Right lobe of liver (tissue), 6 donors: ENCODE data around the gene CPN2. TPM values are rescaled to one million over a fixed set of nuclear protein-coding genes. Genes with fewer than 3 reads are reported as not detected.

Source experiments
- ATAC-seq, 4 donors: fragments of 200-7000 bp; cut with Tn5 transposase; one replicate each; pipeline ENCODE4 v1.9.1; 2020; ENCODE audit warnings: mild to moderate bottlenecking in 4 of 4, moderate library complexity in 4 of 4
- DNase-seq, 3 donors: peaks; one replicate each; pipeline ENCODE4 v3.0.0-alpha.2; 2020
- H3K27ac ChIP-seq, 3 donors: fragments of 200-600 bp; one replicate each; pipeline ENCODE4 v1.8.0; 2022
- H3K27me3 ChIP-seq, 2 donors: fragments of 200-600 bp; one replicate each; pipeline ENCODE4 v1.8.0; 2022
- H3K36me3 ChIP-seq, 4 donors: fragments of 200-600 bp; sonication (generic) in 1 of 4; one replicate each; pipeline versions ENCODE4 v1.5.1 to v1.8.0; 2017 to 2022; ENCODE audit warnings: control low read depth in 1 of 4
- H3K4me1 ChIP-seq, 4 donors: fragments of 200-600 bp; sonication (generic) in 1 of 4; one replicate each; pipeline versions ENCODE4 v1.5.1 to v1.8.0; 2017 to 2022; ENCODE audit warnings: control low read depth in 1 of 4
- H3K4me3 ChIP-seq, 3 donors: fragments of 200-600 bp; one replicate each; pipeline ENCODE4 v1.8.0; 2022
- H3K9me3 ChIP-seq, 4 donors: fragments of 200-600 bp; sonication (generic) in 1 of 4; one replicate each; pipeline versions ENCODE4 v1.5.1 to v1.8.0; 2017 to 2022; ENCODE audit warnings: control low read depth in 1 of 4
- CTCF ChIP-seq, 4 donors: fragments of 200-600 bp in 3 of 4; fragments of 450-650 bp in 1 of 4; IDR thresholded peaks; one replicate each; pipeline versions ENCODE4 v1.5.1 to v1.8.0; 2016 to 2022; ENCODE audit warnings: antibody characterized with exemption in 4 of 4, mild to moderate bottlenecking in 2 of 4
- POLR2A ChIP-seq: fragments of 450-650 bp; IDR thresholded peaks from one replicate; pipeline ENCODE4 v1.6.1; 2017; ENCODE audit warnings: antibody characterized with exemption, mild to moderate bottlenecking
- WGBS: methylation state at CpG from one replicate; pipeline ENCODE4 v1.1.6; 2018; ENCODE audit warnings: low coverage, low lambda C conversion rate; ENCODE audit not compliant: insufficient coverage; ENCODE audit errors: missing lambda C conversion rate; 5-methylcytosine and 5-hydroxymethylcytosine counted together
- intact Hi-C, 2 donors: fragments of 100-400 bp; cut with DNase I; formaldehyde crosslinking; loops; one replicate each; pipeline versions ENCODE4 v1.11.2 to v1.14.1; 2022
- total RNA-seq, 6 experiments: library from RNA; depleted of rRNA in 2 of 6; stranded (reverse); fragments of >200 nt in 2 of 6; fragmentation: NEBNext Ultra II Directional in 3 of 6; extraction: Animal tissue kit (Norgen Biotek cat#: 25700) in 3 of 6; gene quantifications; one replicate each; pipeline versions ENCODE4 v1.1.0 to v1.2.4, GENCODE V29; 2016 to 2023
- donor health status: DM: no; HTN: yes; CAD: no.
- donor health status: DM: no; HTN: no; CAD: no.
- donor health status: DM: no; HTN: no; CAD: no.
- donor health status: DM: no; HTN: yes; CAD: no.
- donor health status: DM: no; HTN: yes; CAD: no.

The CPN2 gene
- total RNA-seq, 6 experiments from 2014 or later: 173 to 307 (median 202) TPM

- 57% methylated on average over 3 of the region's 18 CpGs for WGBS
- no peak for TF ChIP-seq POLR2A
- no peak for TF ChIP-seq CTCF (IDR thresholded peaks at IDR 0.05)
- DNase-seq: no peak
Measured at GRCh38 chr3:194360568-194360967, 9.4 kb upstream of the CPN2 start.

GRCh38 chr3:194357681-194358080 lies 6.6 kb upstream of the CPN2 start:
- WGBS: 88% methylated on average over 8 of the region's 11 CpGs
- ATAC-seq (no peak), DNase-seq (no peak)
- TF ChIP-seq POLR2A (no peak), CTCF (IDR thresholded peaks at IDR 0.05) (no peak)
- Histone ChIP-seq H3K4me1 (no peaks in the 10 kb centered on the region), H3K36me3 (no peaks in the 10 kb centered on the region), H3K27ac (no peak overlapping the region), H3K4me3 (no peak overlapping the region), H3K27me3 (no peaks in the 10 kb centered on the region), H3K9me3 (no peaks in the 10 kb centered on the region)
- intact Hi-C loops: no loop called here

More at GRCh38 chr3:194360568-194360967, 9.4 kb upstream of the CPN2 start:
- ATAC-seq: no peak
- intact Hi-C loops: no loop called here
- Histone ChIP-seq H3K4me3 (no peak overlapping the region), H3K27ac (no peak overlapping the region), H3K36me3 (no peaks in the 10 kb centered on the region), H3K27me3 (no peaks in the 10 kb centered on the region), H3K9me3 (no peaks in the 10 kb centered on the region), H3K4me1 (peaks cover 0 to 9% (median 0%) of the 10 kb centered on the region in 4 donors)

- Histone ChIP-seq H3K27me3 (no peaks in the 10 kb centered on the region), H3K27ac (no peak overlapping the region), H3K36me3 (no peaks in the 10 kb centered on the region), H3K4me1 (no peaks in the 10 kb centered on the region), H3K9me3 (no peaks in the 10 kb centered on the region), H3K4me3 (no peak overlapping the region)
- ATAC-seq (no peak), DNase-seq (no peak)
- intact Hi-C loops: no loop called here
- 64% methylated on average over 6 of the region's 7 CpGs for WGBS
- TF ChIP-seq CTCF (IDR thresholded peaks at IDR 0.05) (no peak), POLR2A (no peak)
Measured at GRCh38 chr3:194355379-194355778, 4.3 kb upstream of the CPN2 start.

- TF ChIP-seq POLR2A (no peak), CTCF (IDR thresholded peaks at IDR 0.05) (no peak)
- H3K36me3 ChIP-seq: no peaks in the 10 kb centered on the region
- H3K9me3 ChIP-seq: no peaks in the 10 kb centered on the region
- DNase-seq: no peak
- H3K27ac ChIP-seq: no peak overlapping the region
- no peak overlapping the region for H3K4me3 ChIP-seq
- intact Hi-C loops: no loop called here
- no CpG with 5 or more reads among the region's 2 CpGs for WGBS
- ATAC-seq: no peak
- no peaks in the 10 kb centered on the region for H3K27me3 ChIP-seq
- H3K4me1 ChIP-seq: peaks cover 0 to 3% (median 0%) of the 10 kb centered on the region in 4 donors
Measured at GRCh38 chr3:194354315-194354714, 3.2 kb upstream of the CPN2 start.
